HG02981 (cell line): ENCODE results near the gene DLGAP4.

ENCODE experiments used
- ATAC-seq: cut with Tn5 transposase; IDR thresholded peaks from one replicate; pipeline ENCODE4 v1.9.1; 2021; ENCODE audit warnings: mild to moderate bottlenecking, moderate library complexity; ENCODE audit not compliant: unreplicated experiment

DLGAP4 gene

GRCh38 chr20:36305602-36306551 is at the start of gene DLGAP4:
Gene DLGAP4 (plus strand): TSS chr20:36306339. CDS start chr20:36431718, 125,379 bp downstream.
- ATAC-seq: no peak

GRCh38 chr20:36259177-36260061 is 46.7 kb upstream of the DLGAP4 start:
- ATAC-seq: no peak

GRCh38 chr20:36260316-36260715 is 45.8 kb upstream of the DLGAP4 start:
- ATAC-seq: no peak

GRCh38 chr20:36261389-36262105 is 44.6 kb upstream of the DLGAP4 start:
- no peak for ATAC-seq

- ATAC-seq: no peak
Measured at GRCh38 chr20:36262440-36262839, 43.7 kb upstream of the DLGAP4 start.

GRCh38 chr20:36264426-36265246 is 41.5 kb upstream of the DLGAP4 start:
- no peak for ATAC-seq

GRCh38 chr20:36266189-36266588 is 40.0 kb upstream of the DLGAP4 start:
- no peak for ATAC-seq

- no peak for ATAC-seq
Measured at GRCh38 chr20:36267605-36268381, 38.3 kb upstream of the DLGAP4 start.

GRCh38 chr20:36268440-36269342 is 37.4 kb upstream of the DLGAP4 start:
- ATAC-seq: no peak

GRCh38 chr20:36269507-36269906 is 36.6 kb upstream of the DLGAP4 start:
- ATAC-seq: no peak

- ATAC-seq: no peak
Measured at GRCh38 chr20:36270744-36271638, 35.1 kb upstream of the DLGAP4 start.

GRCh38 chr20:36271639-36272546 is 34.2 kb upstream of the DLGAP4 start:
- no peak for ATAC-seq

GRCh38 chr20:36272547-36273220 is 33.5 kb upstream of the DLGAP4 start:
- no peak for ATAC-seq

GRCh38 chr20:36273414-36274180 is 32.5 kb upstream of the DLGAP4 start:
- ATAC-seq: no peak
